22Rv1 (cell line): ENCODE results near the gene CACHD1.

Source experiments
- CTCF ChIP-seq: fragments of 450-650 bp; IDR thresholded peaks from 2 replicates; pipeline ENCODE4 v1.5.1; 2017; ENCODE audit warnings: mild to moderate bottlenecking
- ZFX ChIP-seq: fragments of 450-650 bp; IDR thresholded peaks from 2 replicates; pipeline ENCODE4 v1.6.1; 2017; ENCODE audit warnings: antibody characterized with exemption, borderline replicate concordance

GRCh38 chr1:64525116-64525686 lies 55.3 kb downstream of the CACHD1 start:
- TF ChIP-seq CTCF (no peak), ZFX (no peak)
